Panc1 (cell line): ENCODE results near the gene ITSN2. TPM values are rescaled to one million over a fixed set of nuclear protein-coding genes. Genes with fewer than 3 reads are reported as not detected.

Source experiments
- ATAC-seq: fragments of 200-7000 bp; cut with Tn5 transposase; 2 replicates; pipeline ENCODE4 v1.9.1; 2020; ENCODE audit warnings: mild to moderate bottlenecking, moderate library complexity
- BruUV-seq: library from RNA; stranded (reverse); fragments of 400-500 nt; replicated peaks from 2 replicates; lab custom pipeline; 2021; lab: Mats Ljungman, UMichigan
- CTCF ChIA-PET: fragments of 300-600 bp; sonication (Branson Sonifier 250); formaldehyde crosslinking; loops from one replicate; lab custom pipeline; 2022; ENCODE audit warnings: antibody characterized with exemption; lab: Charles Lee
- POLR2A ChIA-PET: fragments of 300-600 bp; sonication (Branson Sonifier 250); formaldehyde crosslinking; loops from one replicate; lab custom pipeline; 2022; ENCODE audit warnings: antibody characterized with exemption; lab: Charles Lee
- DNase-seq: peaks from one replicate; pipeline ENCODE4 v3.0.0-alpha.2; 2010; ENCODE audit warnings: low read depth, low spot score
- H3K27ac ChIP-seq: 2 replicates; pipeline ENCODE4 v1.5.1; 2011; ENCODE audit warnings: mild to moderate bottlenecking, low read length, inconsistent platforms
- H3K27me3 ChIP-seq: fragments of 200-500 bp; sonication (Bioruptor generic); 2 replicates; pipeline ENCODE4 v1.6.0; 2014; ENCODE audit warnings: low read length, inconsistent platforms; ENCODE audit not compliant: control insufficient read depth, insufficient read depth
- H3K36me3 ChIP-seq: fragments of 200-500 bp; sonication (Bioruptor generic); 2 replicates; pipeline ENCODE4 v1.5.1; 2014; ENCODE audit warnings: inconsistent platforms, mild to moderate bottlenecking, low read length, moderate library complexity; ENCODE audit not compliant: control insufficient read depth, insufficient read depth
- H3K4me1 ChIP-seq: 2 replicates; pipeline ENCODE4 v1.5.1; 2011; ENCODE audit warnings: inconsistent platforms, mild to moderate bottlenecking, low read length, moderate library complexity; ENCODE audit not compliant: control insufficient read depth, insufficient read depth
- H3K4me3 ChIP-seq, 2 experiments: 2 replicates each; pipeline ENCODE4 v1.5.1; 2011 to 2012; ENCODE audit warnings: low read depth in 2 of 2, low read length in 2 of 2, mild to moderate bottlenecking in 2 of 2, inconsistent platforms in 1 of 2, moderate library complexity in 1 of 2
- H3K9me3 ChIP-seq: fragments of 200-500 bp; sonication (Bioruptor generic); 2 replicates; pipeline ENCODE4 v1.5.1; 2014; ENCODE audit warnings: low read depth, mild to moderate bottlenecking, inconsistent platforms, low read length, moderate library complexity; ENCODE audit not compliant: control insufficient read depth, insufficient read depth
- POLR2AphosphoS5 ChIP-seq: IDR thresholded peaks from 2 replicates; pipeline ENCODE4 v1.6.1; 2012; ENCODE audit warnings: mild to moderate bottlenecking, low read depth, low read length, moderate library complexity
- SIN3A ChIP-seq: IDR thresholded peaks from 2 replicates; pipeline ENCODE4 v1.6.1; 2012; ENCODE audit warnings: low read depth, mild to moderate bottlenecking, low read length, moderate library complexity, borderline replicate concordance; ENCODE audit not compliant: insufficient read depth
- TCF7L2 ChIP-seq: IDR thresholded peaks from 2 replicates; pipeline ENCODE4 v1.6.1; 2011; ENCODE audit warnings: mild to moderate bottlenecking, low read depth, low read length, inconsistent platforms
- in situ Hi-C: cut with HindIII; loops from 2 replicates; pipeline ENCODE4 v1.10.0; 2016; ENCODE audit warnings: low sequenced_read_pairs, low pct_unique_long_range_greater_than_20kb
- intact Hi-C: fragments of 100-400 bp; cut with micrococcal nuclease; formaldehyde crosslinking; loops from one replicate; pipeline ENCODE4 v1.10.0; 2022; ENCODE audit not compliant: unreplicated experiment
- total RNA-seq: library from RNA; stranded (reverse); gene quantifications from one replicate; pipeline ENCODE4 v1.2.1, GENCODE V29; 2021; ENCODE audit not compliant: unreplicated experiment
- TF ChIP-seq, protein P1 (sequence below): fragments of 450-650 bp; IDR thresholded peaks from 2 replicates; pipeline ENCODE4 v1.5.1; 2017; ENCODE audit warnings: mild to moderate bottlenecking
- TF ChIP-seq, protein P2 (sequence below), 2 experiments: IDR thresholded peaks; 2 replicates each; pipeline ENCODE4 v1.6.1; 2011 to 2012; ENCODE audit warnings: low read depth in 2 of 2, control low read depth in 1 of 2, low read length in 1 of 2, mild to moderate bottlenecking in 1 of 2, moderate library complexity in 1 of 2; ENCODE audit not compliant: insufficient read depth in 1 of 2

ITSN2 gene
- total RNA-seq, 1 experiment from 2014 or later, result 57.7 TPM

DNA sequence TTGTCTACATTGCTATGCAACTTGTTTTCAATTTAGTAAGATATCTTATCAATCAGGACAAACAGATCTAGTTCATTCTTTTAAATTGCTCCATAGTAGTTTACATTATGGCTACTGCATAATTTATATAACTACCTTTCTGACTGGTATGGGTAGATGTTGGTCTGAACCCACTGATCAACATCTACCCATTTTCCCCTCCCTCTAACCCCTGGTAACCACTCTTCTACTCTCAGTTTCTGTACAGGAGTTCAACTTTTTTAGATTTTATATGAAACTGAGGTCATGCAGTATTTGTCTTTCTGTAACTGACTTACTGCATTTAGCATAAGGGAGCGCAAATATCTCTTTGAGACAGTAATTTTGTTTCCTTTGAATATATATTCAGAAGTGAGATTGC, 73.2 kb downstream of the ITSN2 start:
- Histone ChIP-seq H3K27ac (no peak overlapping the region), H3K9me3 (no peaks in the 10 kb centered on the region), H3K4me1 (no peaks in the 10 kb centered on the region), H3K27me3 (no peaks in the 10 kb centered on the region), H3K4me3 (no peak overlapping the region), H3K36me3 (peaks cover 10% of the 10 kb centered on the region; the same call in 1 of the 2 replicates)
- ChIA-PET CTCF (no interaction called here), POLR2A (no interaction called here)
- BruUV-seq, result no TSS peak
- TF ChIP-seq TCF7L2 (no peak), POLR2AphosphoS5 (no peak), SIN3A (no peak)
- TF ChIP-seq, protein P1, sequence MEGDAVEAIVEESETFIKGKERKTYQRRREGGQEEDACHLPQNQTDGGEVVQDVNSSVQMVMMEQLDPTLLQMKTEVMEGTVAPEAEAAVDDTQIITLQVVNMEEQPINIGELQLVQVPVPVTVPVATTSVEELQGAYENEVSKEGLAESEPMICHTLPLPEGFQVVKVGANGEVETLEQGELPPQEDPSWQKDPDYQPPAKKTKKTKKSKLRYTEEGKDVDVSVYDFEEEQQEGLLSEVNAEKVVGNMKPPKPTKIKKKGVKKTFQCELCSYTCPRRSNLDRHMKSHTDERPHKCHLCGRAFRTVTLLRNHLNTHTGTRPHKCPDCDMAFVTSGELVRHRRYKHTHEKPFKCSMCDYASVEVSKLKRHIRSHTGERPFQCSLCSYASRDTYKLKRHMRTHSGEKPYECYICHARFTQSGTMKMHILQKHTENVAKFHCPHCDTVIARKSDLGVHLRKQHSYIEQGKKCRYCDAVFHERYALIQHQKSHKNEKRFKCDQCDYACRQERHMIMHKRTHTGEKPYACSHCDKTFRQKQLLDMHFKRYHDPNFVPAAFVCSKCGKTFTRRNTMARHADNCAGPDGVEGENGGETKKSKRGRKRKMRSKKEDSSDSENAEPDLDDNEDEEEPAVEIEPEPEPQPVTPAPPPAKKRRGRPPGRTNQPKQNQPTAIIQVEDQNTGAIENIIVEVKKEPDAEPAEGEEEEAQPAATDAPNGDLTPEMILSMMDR, result no peak
- TF ChIP-seq, protein P2, sequence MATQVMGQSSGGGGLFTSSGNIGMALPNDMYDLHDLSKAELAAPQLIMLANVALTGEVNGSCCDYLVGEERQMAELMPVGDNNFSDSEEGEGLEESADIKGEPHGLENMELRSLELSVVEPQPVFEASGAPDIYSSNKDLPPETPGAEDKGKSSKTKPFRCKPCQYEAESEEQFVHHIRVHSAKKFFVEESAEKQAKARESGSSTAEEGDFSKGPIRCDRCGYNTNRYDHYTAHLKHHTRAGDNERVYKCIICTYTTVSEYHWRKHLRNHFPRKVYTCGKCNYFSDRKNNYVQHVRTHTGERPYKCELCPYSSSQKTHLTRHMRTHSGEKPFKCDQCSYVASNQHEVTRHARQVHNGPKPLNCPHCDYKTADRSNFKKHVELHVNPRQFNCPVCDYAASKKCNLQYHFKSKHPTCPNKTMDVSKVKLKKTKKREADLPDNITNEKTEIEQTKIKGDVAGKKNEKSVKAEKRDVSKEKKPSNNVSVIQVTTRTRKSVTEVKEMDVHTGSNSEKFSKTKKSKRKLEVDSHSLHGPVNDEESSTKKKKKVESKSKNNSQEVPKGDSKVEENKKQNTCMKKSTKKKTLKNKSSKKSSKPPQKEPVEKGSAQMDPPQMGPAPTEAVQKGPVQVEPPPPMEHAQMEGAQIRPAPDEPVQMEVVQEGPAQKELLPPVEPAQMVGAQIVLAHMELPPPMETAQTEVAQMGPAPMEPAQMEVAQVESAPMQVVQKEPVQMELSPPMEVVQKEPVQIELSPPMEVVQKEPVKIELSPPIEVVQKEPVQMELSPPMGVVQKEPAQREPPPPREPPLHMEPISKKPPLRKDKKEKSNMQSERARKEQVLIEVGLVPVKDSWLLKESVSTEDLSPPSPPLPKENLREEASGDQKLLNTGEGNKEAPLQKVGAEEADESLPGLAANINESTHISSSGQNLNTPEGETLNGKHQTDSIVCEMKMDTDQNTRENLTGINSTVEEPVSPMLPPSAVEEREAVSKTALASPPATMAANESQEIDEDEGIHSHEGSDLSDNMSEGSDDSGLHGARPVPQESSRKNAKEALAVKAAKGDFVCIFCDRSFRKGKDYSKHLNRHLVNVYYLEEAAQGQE (IDR thresholded peaks at IDR 0.05; ENCODE audit: insufficient read depth in 1 of 2, low read depth in 2 of 2, low read length in 1 of 2), result no peak
- intact Hi-C loops (no loop called here), in situ Hi-C loops (no loop called here)
- DNase-seq (no peak), ATAC-seq (no peak)

DNA sequence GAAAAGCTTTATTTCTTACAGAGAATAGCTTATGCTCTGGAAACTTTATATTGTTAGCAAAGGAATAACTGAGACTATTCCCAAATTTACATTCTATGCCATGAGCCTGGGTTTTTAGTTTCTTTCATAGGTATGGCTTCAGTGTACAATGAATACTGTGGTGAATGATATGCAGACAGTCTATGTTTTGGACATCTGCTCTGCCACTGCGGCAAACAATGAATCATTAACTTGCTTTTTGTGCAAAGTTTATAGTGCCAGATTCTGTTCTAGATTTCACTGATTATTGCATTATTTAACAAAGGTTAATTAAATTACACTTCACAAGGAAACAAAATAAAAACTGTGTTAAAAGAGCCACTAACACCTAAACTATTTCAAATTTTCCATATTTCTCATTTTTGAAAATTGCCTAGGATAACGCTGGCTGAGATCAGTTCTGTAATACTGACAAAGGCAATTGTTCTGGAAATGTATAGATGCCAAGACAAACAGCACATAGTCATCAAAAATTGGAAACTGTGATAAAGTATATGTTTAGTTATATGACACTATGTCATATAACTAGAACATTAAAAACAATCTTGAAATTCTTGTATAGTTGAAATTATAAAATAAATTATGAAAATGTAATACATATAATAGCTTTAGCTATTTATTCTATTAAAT, 74.7 kb downstream of the ITSN2 start:
- no peak for DNase-seq
- Histone ChIP-seq H3K36me3 (peaks cover 7% of the 10 kb centered on the region; the same call in 1 of the 2 replicates), H3K27ac (no peak overlapping the region), H3K4me1 (no peaks in the 10 kb centered on the region), H3K27me3 (no peaks in the 10 kb centered on the region), H3K9me3 (no peaks in the 10 kb centered on the region), H3K4me3 (no peak overlapping the region)
- POLR2A ChIA-PET, result no interaction called here
- intact Hi-C loops (no loop called here), in situ Hi-C loops (no loop called here)
- BruUV-seq, result no TSS peak
- no peak for ATAC-seq
- TF ChIP-seq SIN3A (no peak), TCF7L2 (no peak), POLR2AphosphoS5 (no peak)
- TF ChIP-seq, protein P1, result no peak
- TF ChIP-seq, protein P2 (IDR thresholded peaks at IDR 0.05; ENCODE audit: insufficient read depth in 1 of 2, low read depth in 2 of 2, low read length in 1 of 2), result no peak
- CTCF ChIA-PET, result interaction anchor here (0.6 kb wide), 1 partner anchor 66 kb away, joined by 3 read pairs; no protein-coding TSS in a partner anchor
